PFSK-1 (cell line): ENCODE results near the gene HGFAC.

Source experiments
- SIN3A ChIP-seq: IDR thresholded peaks from 2 replicates; pipeline ENCODE4 v1.6.1; 2012; ENCODE audit warnings: mild to moderate bottlenecking, low read length, moderate library complexity, borderline replicate concordance; ENCODE audit not compliant: insufficient read depth
- TAF1 ChIP-seq: IDR thresholded peaks from 2 replicates; pipeline ENCODE4 v1.6.1; 2012; ENCODE audit warnings: low read length, control low read depth, borderline replicate concordance; ENCODE audit not compliant: insufficient read depth
- TF ChIP-seq, protein P1 (sequence below), 2 experiments: IDR thresholded peaks; 2 replicates each; pipeline versions ENCODE4 v1.6.1 to v1.8.0; 2011 to 2012; ENCODE audit warnings: low read depth in 2 of 2, low read length in 2 of 2, control low read depth in 1 of 2, inconsistent platforms in 1 of 2, mild to moderate bottlenecking in 1 of 2, moderate library complexity in 1 of 2; ENCODE audit not compliant: insufficient read depth in 1 of 2

DNA sequence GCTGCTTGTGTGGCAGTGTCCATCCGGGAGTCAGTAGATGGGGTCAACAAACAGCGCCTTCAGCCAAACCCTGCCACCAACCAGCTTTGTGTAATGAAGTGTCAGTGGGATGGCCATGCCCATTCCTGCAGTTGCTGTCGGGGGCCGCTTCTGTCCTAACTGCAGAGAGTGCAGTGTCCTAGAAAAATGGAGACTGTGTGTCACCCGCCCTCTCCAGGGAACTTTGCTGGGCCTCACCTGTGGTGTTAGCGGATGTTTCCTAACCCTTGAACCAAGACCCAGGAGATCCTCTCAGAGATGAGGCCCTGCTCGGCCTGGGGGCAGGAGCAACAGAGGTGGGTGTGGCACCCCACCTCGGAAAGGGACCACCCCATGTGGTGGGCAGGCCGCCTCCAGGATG lies 35.3 kb upstream of the HGFAC start:
- no peak for TF ChIP-seq TAF1
- TF ChIP-seq, protein P1, sequence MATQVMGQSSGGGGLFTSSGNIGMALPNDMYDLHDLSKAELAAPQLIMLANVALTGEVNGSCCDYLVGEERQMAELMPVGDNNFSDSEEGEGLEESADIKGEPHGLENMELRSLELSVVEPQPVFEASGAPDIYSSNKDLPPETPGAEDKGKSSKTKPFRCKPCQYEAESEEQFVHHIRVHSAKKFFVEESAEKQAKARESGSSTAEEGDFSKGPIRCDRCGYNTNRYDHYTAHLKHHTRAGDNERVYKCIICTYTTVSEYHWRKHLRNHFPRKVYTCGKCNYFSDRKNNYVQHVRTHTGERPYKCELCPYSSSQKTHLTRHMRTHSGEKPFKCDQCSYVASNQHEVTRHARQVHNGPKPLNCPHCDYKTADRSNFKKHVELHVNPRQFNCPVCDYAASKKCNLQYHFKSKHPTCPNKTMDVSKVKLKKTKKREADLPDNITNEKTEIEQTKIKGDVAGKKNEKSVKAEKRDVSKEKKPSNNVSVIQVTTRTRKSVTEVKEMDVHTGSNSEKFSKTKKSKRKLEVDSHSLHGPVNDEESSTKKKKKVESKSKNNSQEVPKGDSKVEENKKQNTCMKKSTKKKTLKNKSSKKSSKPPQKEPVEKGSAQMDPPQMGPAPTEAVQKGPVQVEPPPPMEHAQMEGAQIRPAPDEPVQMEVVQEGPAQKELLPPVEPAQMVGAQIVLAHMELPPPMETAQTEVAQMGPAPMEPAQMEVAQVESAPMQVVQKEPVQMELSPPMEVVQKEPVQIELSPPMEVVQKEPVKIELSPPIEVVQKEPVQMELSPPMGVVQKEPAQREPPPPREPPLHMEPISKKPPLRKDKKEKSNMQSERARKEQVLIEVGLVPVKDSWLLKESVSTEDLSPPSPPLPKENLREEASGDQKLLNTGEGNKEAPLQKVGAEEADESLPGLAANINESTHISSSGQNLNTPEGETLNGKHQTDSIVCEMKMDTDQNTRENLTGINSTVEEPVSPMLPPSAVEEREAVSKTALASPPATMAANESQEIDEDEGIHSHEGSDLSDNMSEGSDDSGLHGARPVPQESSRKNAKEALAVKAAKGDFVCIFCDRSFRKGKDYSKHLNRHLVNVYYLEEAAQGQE (IDR thresholded peaks at IDR 0.05; ENCODE audit: insufficient read depth in 1 of 2, low read depth in 2 of 2, low read length in 2 of 2) = no peak
- no peak for TF ChIP-seq SIN3A
